H1 (cell line): Measurements from ENCODE around the gene SYNJ2. TPM values are rescaled to one million over a fixed set of nuclear protein-coding genes. Genes with fewer than 3 reads are reported as not detected.

Source experiments
- CTCF ChIA-PET: fragments of 300-600 bp; sonication (Branson Sonifier 250); formaldehyde crosslinking; loops from one replicate; lab custom pipeline; 2021; ENCODE audit not compliant: partially characterized antibody; lab: Charles Lee
- POLR2A ChIA-PET: fragments of 300-600 bp; sonication (Branson Sonifier 250); formaldehyde crosslinking; loops from one replicate; lab custom pipeline; 2021; ENCODE audit warnings: inconsistent platforms; ENCODE audit not compliant: partially characterized antibody; lab: Charles Lee
- DNase-seq, 2 experiments: peaks; one replicate each; pipeline versions ENCODE4 v3.0.0 to v3.0.0-alpha.2; 2010 to 2022; ENCODE audit warnings: low spot score in 2 of 2, low read depth in 1 of 2, mixed read lengths in 1 of 2
- FAIRE-seq: peaks from 2 replicates; lab custom pipeline; 2011; peaks lifted over from hg19 to GRCh38; lab: Jason Lieb, UNC
- H2AFZ ChIP-seq: 2 replicates; pipeline ENCODE4 v1.8.1; 2012; ENCODE audit warnings: low read length, inconsistent platforms
- H2AK5ac ChIP-seq: 2 replicates; pipeline ENCODE4 v1.6.1; 2013; ENCODE audit warnings: low read depth, low read length
- H2BK120ac ChIP-seq: replicated peaks from 2 replicates; pipeline ENCODE3; 2013; ENCODE audit warnings: low read depth, low read length, inconsistent platforms
- H2BK12ac ChIP-seq: 2 replicates; pipeline ENCODE4 v1.6.1; 2013; ENCODE audit warnings: low read depth, low read length
- H2BK15ac ChIP-seq: 2 replicates; pipeline ENCODE4 v1.6.1; 2013; ENCODE audit warnings: low read length
- H2BK20ac ChIP-seq: 2 replicates; pipeline ENCODE4 v1.6.1; 2013; ENCODE audit warnings: low read length
- H2BK5ac ChIP-seq: 2 replicates; pipeline ENCODE4 v1.6.1; 2013; ENCODE audit warnings: low read depth, low read length
- H3K14ac ChIP-seq: 2 replicates; pipeline ENCODE4 v1.6.1; 2013; ENCODE audit warnings: inconsistent platforms; ENCODE audit not compliant: insufficient read length
- H3K18ac ChIP-seq: 2 replicates; pipeline ENCODE4 v1.6.1; 2013; ENCODE audit warnings: low read length; ENCODE audit errors: extremely low read depth
- H3K23ac ChIP-seq: 2 replicates; pipeline ENCODE4 v1.6.1; 2013; ENCODE audit warnings: inconsistent platforms; ENCODE audit not compliant: insufficient read length
- H3K23me2 ChIP-seq: 2 replicates; pipeline ENCODE4 v1.6.1; 2013; ENCODE audit warnings: low read depth, low read length
- H3K27ac ChIP-seq: 2 replicates; pipeline ENCODE4 v1.6.1; 2011; ENCODE audit warnings: low read depth, low read length, inconsistent platforms
- H3K27me3 ChIP-seq, 4 experiments: replicated peaks in 1 of 4; 1 replicate in 1 of 4; 2 replicates in 3 of 4; pipeline versions ENCODE4 v1.6.1 to v1.8.1; 2011 to 2013; ENCODE audit warnings: low read length in 3 of 4, mild to moderate bottlenecking in 3 of 4, inconsistent platforms in 2 of 4, mixed read lengths in 2 of 4, moderate library complexity in 1 of 4; ENCODE audit not compliant: control insufficient read depth in 3 of 4, insufficient read depth in 3 of 4; ENCODE audit errors: extremely low read depth in 1 of 4
- H3K36me3 ChIP-seq, 4 experiments: 2 replicates each; pipeline versions ENCODE4 v1.6.1 to v1.8.1; 2011 to 2013; ENCODE audit warnings: mild to moderate bottlenecking in 4 of 4, low read length in 3 of 4, moderate library complexity in 2 of 4, control low read depth in 1 of 4, inconsistent platforms in 1 of 4; ENCODE audit not compliant: insufficient read depth in 4 of 4, control insufficient read depth in 2 of 4
- H3K4ac ChIP-seq: replicated peaks from 2 replicates; pipeline ENCODE3; 2013; ENCODE audit warnings: low read length, low read depth, mixed read lengths, inconsistent platforms; ENCODE audit not compliant: insufficient read length
- H3K4me1 ChIP-seq, 4 experiments: replicated peaks in 1 of 4; 1 replicate in 1 of 4; 2 replicates in 3 of 4; pipeline versions ENCODE4 v1.6.1 to v1.8.1; 2011 to 2013; ENCODE audit warnings: low read length in 3 of 4, inconsistent platforms in 2 of 4, mixed read lengths in 1 of 4; ENCODE audit not compliant: insufficient read depth in 4 of 4, control insufficient read depth in 3 of 4
- H3K4me2 ChIP-seq, 2 experiments: 2 replicates each; pipeline versions ENCODE4 v1.6.1 to v1.8.1; 2011 to 2013; ENCODE audit warnings: low read depth in 2 of 2, low read length in 2 of 2, control low read depth in 1 of 2, inconsistent platforms in 1 of 2, mild to moderate bottlenecking in 1 of 2; ENCODE audit not compliant: insufficient read depth in 1 of 2
- H3K4me3 ChIP-seq, 4 experiments: fragments of 200-600, 300-600 bp in 1 of 4; sonication (generic), shearing (Covaris generic), sonication (Bioruptor Twin) in 1 of 4; 2 replicates each; pipeline versions ENCODE4 v1.5.1 to v1.8.1; 2011 to 2016; ENCODE audit warnings: low read length in 4 of 4, low read depth in 3 of 4, control low read depth in 2 of 4, inconsistent platforms in 2 of 4, mild to moderate bottlenecking in 2 of 4, mixed read lengths in 1 of 4, moderate library complexity in 1 of 4; ENCODE audit not compliant: insufficient read depth in 2 of 4; ENCODE audit errors: extremely low read depth in 1 of 4
- H3K56ac ChIP-seq: replicated peaks from 2 replicates; pipeline ENCODE3; 2013; ENCODE audit warnings: low read depth, mild to moderate bottlenecking, mixed read lengths, low read length, inconsistent platforms; ENCODE audit not compliant: insufficient read length
- H3K79me1 ChIP-seq: 2 replicates; pipeline ENCODE4 v1.6.1; 2013; ENCODE audit warnings: low read depth, low read length, control low read depth
- H3K79me2 ChIP-seq, 2 experiments: 2 replicates each; pipeline versions ENCODE4 v1.6.1 to v1.8.1; 2012 to 2013; ENCODE audit warnings: low read length in 2 of 2, mild to moderate bottlenecking in 2 of 2, inconsistent platforms in 1 of 2; ENCODE audit not compliant: insufficient read depth in 2 of 2, control insufficient read depth in 1 of 2
- H3K9ac ChIP-seq, 4 experiments: replicated peaks in 1 of 4; 1 replicate in 1 of 4; 2 replicates in 3 of 4; pipeline versions ENCODE4 v1.6.1 to v1.8.1; 2011 to 2013; ENCODE audit warnings: low read depth in 3 of 4, low read length in 3 of 4, control low read depth in 2 of 4, mild to moderate bottlenecking in 2 of 4, moderate library complexity in 2 of 4, inconsistent platforms in 1 of 4; ENCODE audit errors: extremely low read depth in 1 of 4
- H3K9me3 ChIP-seq, 2 experiments: 2 replicates each; pipeline versions ENCODE4 v1.6.1 to v1.8.1; 2012 to 2013; ENCODE audit warnings: mild to moderate bottlenecking in 2 of 2, moderate library complexity in 2 of 2, control low read depth in 1 of 2, inconsistent platforms in 1 of 2, low read depth in 1 of 2, low read length in 1 of 2, mixed read lengths in 1 of 2; ENCODE audit not compliant: insufficient read depth in 2 of 2
- H4K20me1 ChIP-seq, 2 experiments: replicated peaks in 1 of 2; 2 replicates each; pipeline versions ENCODE3 to v1.8.1; 2011 to 2013; ENCODE audit warnings: inconsistent platforms in 2 of 2, low read length in 2 of 2, mild to moderate bottlenecking in 1 of 2; ENCODE audit not compliant: insufficient read depth in 2 of 2, control insufficient read depth in 1 of 2
- H4K5ac ChIP-seq: 2 replicates; pipeline ENCODE4 v1.6.1; 2013; ENCODE audit warnings: low read length, low read depth, mixed read lengths, inconsistent platforms; ENCODE audit not compliant: insufficient read length
- H4K8ac ChIP-seq: 2 replicates; pipeline ENCODE4 v1.8.0; 2013; ENCODE audit warnings: mild to moderate bottlenecking, moderate library complexity, low read length, inconsistent platforms; ENCODE audit not compliant: insufficient read depth; ENCODE audit errors: extremely low read depth
- H4K91ac ChIP-seq: replicated peaks from 2 replicates; pipeline ENCODE3; 2013; ENCODE audit warnings: low read length, mixed read lengths, inconsistent platforms; ENCODE audit not compliant: insufficient read length
- EP300 ChIP-seq, 2 experiments: IDR thresholded peaks; 1 replicate in 1 of 2; 2 replicates in 1 of 2; pipeline ENCODE4 v1.6.1; 2011 to 2012; ENCODE audit warnings: low read depth in 2 of 2, low read length in 2 of 2, mild to moderate bottlenecking in 2 of 2, borderline replicate concordance in 1 of 2, inconsistent platforms in 1 of 2, moderate library complexity in 1 of 2
- GTF2F1 ChIP-seq: IDR thresholded peaks from 2 replicates; pipeline ENCODE4 v1.6.1; 2012; ENCODE audit warnings: low read depth, low read length, improper control_type of control experiment, borderline replicate concordance
- KDM4A ChIP-seq: IDR thresholded peaks from one replicate; pipeline ENCODE4 v1.7.1; 2012; ENCODE audit warnings: low read depth, mild to moderate bottlenecking, moderate library complexity, low read length, inconsistent platforms; ENCODE audit not compliant: severe bottlenecking
- MAFK ChIP-seq: IDR thresholded peaks from 2 replicates; pipeline ENCODE4 v1.6.1; 2012; ENCODE audit warnings: low read depth, mild to moderate bottlenecking, improper control_type of control experiment, low read length
- SIN3A ChIP-seq, 2 experiments: IDR thresholded peaks in 1 of 2; conservative IDR thresholded peaks in 1 of 2; 2 replicates each; pipeline ENCODE4 v1.6.1; 2011 to 2012; ENCODE audit warnings: low read length in 2 of 2, improper control_type of control experiment in 1 of 2, low read depth in 1 of 2, mild to moderate bottlenecking in 1 of 2
- SUZ12 ChIP-seq: fragments of 200-600 bp; sonication (generic); IDR thresholded peaks from 2 replicates; pipeline ENCODE4 v1.6.1; 2012; ENCODE audit warnings: mild to moderate bottlenecking, inconsistent platforms, low read length, moderate library complexity, mixed read lengths
- TAF7 ChIP-seq: optimal IDR thresholded peaks from 2 replicates; pipeline ENCODE3; 2011; ENCODE audit warnings: low read depth, mild to moderate bottlenecking, inconsistent platforms, low read length, moderate library complexity, borderline replicate concordance
- WGBS, 2 experiments: shearing (Covaris generic) in 1 of 2; methylation state at CpG; one replicate each; pipeline versions ENCODE4 v1.1.6 to v1.1.7; 2013 to 2015; ENCODE audit warnings: low lambda C conversion rate in 2 of 2, mixed read lengths in 2 of 2, inconsistent platforms in 1 of 2, low coverage in 1 of 2, missing lambda C conversion rate in 1 of 2; ENCODE audit not compliant: insufficient replicate concordance in 2 of 2, insufficient coverage in 1 of 2, insufficient read length in 1 of 2; ENCODE audit errors: extremely low coverage in 1 of 2, missing lambda C conversion rate in 1 of 2; 5-methylcytosine and 5-hydroxymethylcytosine counted together
- polyA plus RNA-seq, 7 experiments: library from polyadenylated mRNA; depleted of rRNA in 3 of 7; stranded (reverse) in 5 of 7; unstranded in 2 of 7; fragments of >200 nt in 5 of 7; fragments of 200-250 nt in 2 of 7; gene quantifications; 1 replicate in 5 of 7; 2 replicates in 1 of 7; 4 replicates in 1 of 7; pipeline versions ENCODE4 v1.2.1 to v1.2.3, GENCODE V29; 2011 to 2013; ENCODE audit warnings: missing spikeins in 2 of 7, mixed read lengths in 2 of 7
- total RNA-seq: library from RNA; stranded (reverse); fragmentation: NEBNext Ultra II Directional; extraction: Animal tissue kit (Norgen Biotek cat#: 25700); gene quantifications from 2 replicates; pipeline ENCODE4 v1.2.1, GENCODE V29; 2021
- TF ChIP-seq, protein P1 (sequence below), 3 experiments: IDR thresholded peaks; 1 replicate in 2 of 3; 2 replicates in 1 of 3; pipeline versions ENCODE4 v1.5.1 to v1.6.1; 2011; ENCODE audit warnings: low read length in 3 of 3, mild to moderate bottlenecking in 3 of 3, inconsistent platforms in 2 of 3, low read depth in 1 of 3, moderate library complexity in 1 of 3; ENCODE audit not compliant: insufficient read depth in 1 of 3; ENCODE audit errors: control extremely low read depth in 1 of 3
- TF ChIP-seq, protein P2 (sequence below): IDR thresholded peaks from 2 replicates; pipeline ENCODE4 v1.6.1; 2012; ENCODE audit warnings: inconsistent platforms

Gene SYNJ2
- total and polyA plus RNA-seq, 2 of the 8 experiments (the other 6 are each of a cell fraction or from before 2014, with no cell fraction given): 3.7 to 13.9 TPM

DNA sequence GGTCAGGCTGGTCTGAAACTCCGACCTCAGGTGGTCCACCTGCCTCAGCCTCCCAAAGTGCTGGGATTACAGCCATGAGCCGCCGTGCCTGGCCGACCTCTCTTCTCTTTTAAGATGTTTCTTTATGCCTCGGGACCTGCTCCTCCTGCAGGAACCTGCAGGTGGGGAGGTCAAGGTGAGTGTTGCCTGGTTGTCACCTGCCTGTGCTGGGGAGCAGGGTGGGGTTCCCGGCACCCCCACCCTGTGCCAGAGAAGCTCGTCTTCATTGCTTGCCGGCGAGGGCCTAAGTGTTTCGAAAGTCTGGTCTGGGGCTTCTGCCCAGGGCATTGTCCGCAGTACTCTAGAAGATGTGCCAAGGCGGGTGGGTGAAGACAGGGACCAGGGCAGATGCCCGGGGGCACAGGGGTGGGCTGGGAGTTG, 36.0 kb downstream of the SYNJ2 start:
- CTCF ChIA-PET: interaction anchor here (0.9 to 3.0 kb wide), 5 partner anchors 9 to 115 kb away, joined by 3 to 22 read pairs (median 3); no protein-coding TSS in a partner anchor
- H3K4me3 ChIP-seq: no peak overlapping the region
- H2BK120ac ChIP-seq: no peak overlapping the region
- no peak overlapping the region for H3K14ac ChIP-seq
- H3K18ac ChIP-seq: no peak overlapping the region
- no peak for FAIRE-seq
- H4K20me1 ChIP-seq: no peaks in the 10 kb centered on the region
- DNase-seq: no peak
- no peak overlapping the region for H2AK5ac ChIP-seq
- peak overlapping the region; percentile 35; the same call in 1 of the 2 replicates for H4K8ac ChIP-seq
- no peak overlapping the region for H3K4me2 ChIP-seq
- no peak overlapping the region for H3K56ac ChIP-seq
- 88% methylated on average over 13 of the region's 13 CpGs; no CpG with 5 or more reads in 1 of the 2 experiments for WGBS, 2 experiments
- H2AFZ ChIP-seq: no peak overlapping the region
- no peak overlapping the region for H2BK12ac ChIP-seq
- H4K5ac ChIP-seq: no peak overlapping the region
- no peaks in the 10 kb centered on the region for H3K23me2 ChIP-seq
- no peaks in the 10 kb centered on the region for H3K36me3 ChIP-seq
- no peak overlapping the region for H2BK15ac ChIP-seq
- H3K9me3 ChIP-seq: no peaks in the 10 kb centered on the region
- no peak overlapping the region for H4K91ac ChIP-seq
- no peak overlapping the region for H3K27ac ChIP-seq
- no peak overlapping the region for H2BK20ac ChIP-seq
- peaks cover 2% of the 10 kb centered on the region for H3K79me1 ChIP-seq
- no peak overlapping the region for H3K23ac ChIP-seq
- H3K27me3 ChIP-seq: no peaks in the 10 kb centered on the region
- H3K4ac ChIP-seq: no peak overlapping the region
- H3K79me2 ChIP-seq: no peaks in the 10 kb centered on the region
- peaks cover 0 to 4% (median 0%) of the 10 kb centered on the region in 4 experiments; a peak in 2 of 7 replicates for H3K4me1 ChIP-seq
- POLR2A ChIA-PET: interaction anchor here (1.0 to 1.3 kb wide), 2 partner anchors 11 to 14 kb away, joined by 3 to 4 read pairs; no protein-coding TSS in a partner anchor
- H3K9ac ChIP-seq: no peak overlapping the region
- no peak overlapping the region for H2BK5ac ChIP-seq
- TF ChIP-seq KDM4A: no peak
- no peak for TF ChIP-seq TAF7
- TF ChIP-seq SIN3A (conservative IDR thresholded peaks at IDR 0.05 in 1 of 2, IDR thresholded peaks at IDR 0.05 in 1 of 2; ENCODE audit: low read depth in 1 of 2, low read length in 2 of 2): no peak
- TF ChIP-seq, protein P1, sequence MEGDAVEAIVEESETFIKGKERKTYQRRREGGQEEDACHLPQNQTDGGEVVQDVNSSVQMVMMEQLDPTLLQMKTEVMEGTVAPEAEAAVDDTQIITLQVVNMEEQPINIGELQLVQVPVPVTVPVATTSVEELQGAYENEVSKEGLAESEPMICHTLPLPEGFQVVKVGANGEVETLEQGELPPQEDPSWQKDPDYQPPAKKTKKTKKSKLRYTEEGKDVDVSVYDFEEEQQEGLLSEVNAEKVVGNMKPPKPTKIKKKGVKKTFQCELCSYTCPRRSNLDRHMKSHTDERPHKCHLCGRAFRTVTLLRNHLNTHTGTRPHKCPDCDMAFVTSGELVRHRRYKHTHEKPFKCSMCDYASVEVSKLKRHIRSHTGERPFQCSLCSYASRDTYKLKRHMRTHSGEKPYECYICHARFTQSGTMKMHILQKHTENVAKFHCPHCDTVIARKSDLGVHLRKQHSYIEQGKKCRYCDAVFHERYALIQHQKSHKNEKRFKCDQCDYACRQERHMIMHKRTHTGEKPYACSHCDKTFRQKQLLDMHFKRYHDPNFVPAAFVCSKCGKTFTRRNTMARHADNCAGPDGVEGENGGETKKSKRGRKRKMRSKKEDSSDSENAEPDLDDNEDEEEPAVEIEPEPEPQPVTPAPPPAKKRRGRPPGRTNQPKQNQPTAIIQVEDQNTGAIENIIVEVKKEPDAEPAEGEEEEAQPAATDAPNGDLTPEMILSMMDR (IDR thresholded peaks at IDR 0.05; ENCODE audit: control extremely low read depth in 1 of 3, insufficient read depth in 1 of 3, low read depth in 1 of 3, low read length in 3 of 3): no peak
- TF ChIP-seq EP300 (IDR thresholded peaks at IDR 0.05; ENCODE audit: borderline replicate concordance in 1 of 2, low read depth in 2 of 2, low read length in 2 of 2): no peak
- TF ChIP-seq, protein P2, sequence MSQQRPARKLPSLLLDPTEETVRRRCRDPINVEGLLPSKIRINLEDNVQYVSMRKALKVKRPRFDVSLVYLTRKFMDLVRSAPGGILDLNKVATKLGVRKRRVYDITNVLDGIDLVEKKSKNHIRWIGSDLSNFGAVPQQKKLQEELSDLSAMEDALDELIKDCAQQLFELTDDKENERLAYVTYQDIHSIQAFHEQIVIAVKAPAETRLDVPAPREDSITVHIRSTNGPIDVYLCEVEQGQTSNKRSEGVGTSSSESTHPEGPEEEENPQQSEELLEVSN: no peak
- TF ChIP-seq GTF2F1: no peak
- TF ChIP-seq SUZ12: no peak
- no peak for TF ChIP-seq MAFK
